OCI-LY1 (cell line): ENCODE results near the gene FRMD6.

Source experiments
- H2AFZ ChIP-seq: fragments of 200-600 bp; sonication (generic), shearing (Covaris generic); 2 replicates; pipeline ENCODE4 v1.6.0; 2014; ENCODE audit warnings: antibody characterized with exemption, mild to moderate bottlenecking, low read length
- H3F3A ChIP-seq: fragments of 200-600 bp; sonication (generic), shearing (Covaris generic); 2 replicates; pipeline ENCODE4 v1.6.0; 2014; ENCODE audit warnings: mild to moderate bottlenecking, antibody characterized with exemption, low read length, moderate library complexity; ENCODE audit not compliant: insufficient read depth
- H3K27ac ChIP-seq: fragments of 200-600 bp; sonication (generic); 2 replicates; pipeline ENCODE4 v1.5.1; 2014; ENCODE audit warnings: low read length, mixed run types, mild to moderate bottlenecking, low read depth; ENCODE audit not compliant: poor library complexity, severe bottlenecking
- H3K27me3 ChIP-seq: fragments of 200-600 bp; sonication (generic); 2 replicates; pipeline ENCODE4 v1.6.0; 2014; ENCODE audit warnings: antibody characterized with exemption, mild to moderate bottlenecking, low read length, moderate library complexity; ENCODE audit not compliant: insufficient read depth
- H3K36me3 ChIP-seq: fragments of 200-600 bp; sonication (generic); 2 replicates; pipeline ENCODE4 v1.6.1; 2014; ENCODE audit warnings: mild to moderate bottlenecking, antibody characterized with exemption, low read length, moderate library complexity, mixed read lengths; ENCODE audit not compliant: insufficient read depth
- H3K4me1 ChIP-seq: fragments of 200-600 bp; sonication (generic); 2 replicates; pipeline ENCODE4 v1.5.1; 2014; ENCODE audit warnings: mild to moderate bottlenecking, low read length, moderate library complexity; ENCODE audit not compliant: insufficient read depth, severe bottlenecking
- H3K4me2 ChIP-seq: fragments of 200-600 bp; sonication (generic), shearing (Covaris generic); 2 replicates; pipeline ENCODE4 v1.6.1; 2014; ENCODE audit warnings: low read length
- H3K4me3 ChIP-seq: fragments of 200-600 bp; sonication (generic); 2 replicates; pipeline ENCODE4 v1.5.1; 2014; ENCODE audit warnings: low read length, low read depth, mild to moderate bottlenecking, mixed read lengths; ENCODE audit not compliant: poor library complexity, severe bottlenecking
- H3K79me2 ChIP-seq: fragments of 200-600 bp; shearing (Covaris generic); 2 replicates; pipeline ENCODE4 v1.6.1; 2016; ENCODE audit warnings: mixed run types, low read length, mixed read lengths; ENCODE audit not compliant: insufficient read depth
- H3K9ac ChIP-seq: fragments of 200-600 bp; sonication (generic), shearing (Covaris generic); 2 replicates; pipeline ENCODE4 v1.6.1; 2014; ENCODE audit warnings: mild to moderate bottlenecking, low read length, mixed read lengths
- H3K9me2 ChIP-seq: fragments of 200-600 bp; sonication (generic), shearing (Covaris generic); 2 replicates; pipeline ENCODE4 v1.6.1; 2014; ENCODE audit warnings: low read depth, mild to moderate bottlenecking, low read length, mixed read lengths
- H3K9me3 ChIP-seq: fragments of 200-600 bp; shearing (Covaris generic); 2 replicates; pipeline ENCODE4 v1.6.1; 2014; ENCODE audit warnings: low read length, mixed read lengths
- H4K20me1 ChIP-seq: fragments of 200-600 bp; sonication (generic), shearing (Covaris generic); 2 replicates; pipeline ENCODE4 v1.6.0; 2016; ENCODE audit warnings: mild to moderate bottlenecking, low read length; ENCODE audit not compliant: insufficient read depth
- CTCF ChIP-seq: fragments of 200-600 bp; sonication (generic), shearing (Covaris generic); IDR thresholded peaks from 2 replicates; pipeline ENCODE4 v1.5.1; 2017; ENCODE audit warnings: mild to moderate bottlenecking, antibody characterized with exemption, low read length, moderate library complexity, mixed read lengths
- EZH2 ChIP-seq: fragments of 200-600 bp; sonication (generic), shearing (Covaris generic); IDR thresholded peaks from 2 replicates; pipeline ENCODE4 v1.8.0; 2017; ENCODE audit warnings: borderline replicate concordance, mixed run types, mild to moderate bottlenecking, antibody characterized with exemption, low read length, moderate library complexity, mixed read lengths

The FRMD6 gene

GRCh38 chr14:51616256-51616655 is 35.5 kb upstream of the FRMD6 start:
- Histone ChIP-seq H3K9ac (no peak overlapping the region), H3K9me2 (no peaks in the 10 kb centered on the region), H3K9me3 (no peaks in the 10 kb centered on the region), H2AFZ (no peak overlapping the region), H3K4me1 (no peaks in the 10 kb centered on the region), H3F3A (no peaks in the 10 kb centered on the region), H3K79me2 (no peaks in the 10 kb centered on the region), H3K36me3 (no peaks in the 10 kb centered on the region), H3K27ac (no peak overlapping the region), H3K4me3 (no peak overlapping the region), H4K20me1 (no peaks in the 10 kb centered on the region), H3K27me3 (no peaks in the 10 kb centered on the region), H3K4me2 (no peak overlapping the region)
- TF ChIP-seq EZH2, result no peak
- TF ChIP-seq CTCF, result no peak

- H2AFZ ChIP-seq, result no peak overlapping the region
- H3K9ac ChIP-seq, result no peak overlapping the region
- H3K4me2 ChIP-seq, result no peak overlapping the region
- no peak overlapping the region for H3K27ac ChIP-seq
- no peaks in the 10 kb centered on the region for H4K20me1 ChIP-seq
- no peaks in the 10 kb centered on the region for H3K27me3 ChIP-seq
- no peaks in the 10 kb centered on the region for H3K9me3 ChIP-seq
- no peaks in the 10 kb centered on the region for H3K9me2 ChIP-seq
- H3K4me3 ChIP-seq, result no peak overlapping the region
- H3K79me2 ChIP-seq, result no peaks in the 10 kb centered on the region
- H3F3A ChIP-seq, result no peaks in the 10 kb centered on the region
- no peaks in the 10 kb centered on the region for H3K4me1 ChIP-seq
- H3K36me3 ChIP-seq, result no peaks in the 10 kb centered on the region
- TF ChIP-seq EZH2, result no peak
- TF ChIP-seq CTCF, result no peak
Observed at GRCh38 chr14:51616724-51617409, 34.8 kb upstream of the FRMD6 start.

DNA sequence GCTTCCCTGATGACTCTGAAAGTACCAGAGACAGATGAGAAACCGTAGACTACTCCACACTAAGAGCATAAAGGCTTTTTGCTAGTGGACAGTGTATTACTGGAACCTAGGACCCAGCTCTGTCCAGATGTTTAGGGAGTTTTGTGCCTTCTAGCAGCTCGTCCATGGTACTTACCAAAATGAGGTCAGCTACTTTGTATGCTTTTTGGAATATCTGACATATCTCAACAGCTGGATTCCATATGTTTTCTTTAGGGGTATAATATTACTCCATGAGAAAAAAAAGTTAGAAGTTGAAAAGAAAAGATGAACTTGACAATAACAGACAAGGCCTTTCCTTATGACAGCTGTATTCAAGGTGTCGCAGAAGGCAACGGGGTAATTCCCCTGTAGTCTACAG is 32.1 kb upstream of the FRMD6 start:
- Histone ChIP-seq H4K20me1 (no peaks in the 10 kb centered on the region), H3K4me2 (no peak overlapping the region), H3K36me3 (no peaks in the 10 kb centered on the region), H2AFZ (no peak overlapping the region), H3K9me2 (no peaks in the 10 kb centered on the region), H3K27ac (no peak overlapping the region), H3K27me3 (no peaks in the 10 kb centered on the region), H3F3A (no peaks in the 10 kb centered on the region), H3K9me3 (no peaks in the 10 kb centered on the region), H3K4me3 (no peak overlapping the region), H3K79me2 (no peaks in the 10 kb centered on the region), H3K9ac (no peak overlapping the region), H3K4me1 (no peaks in the 10 kb centered on the region)
- no peak for TF ChIP-seq EZH2
- no peak for TF ChIP-seq CTCF
